Stimulated activated CD8-positive, alpha-beta memory T cell treated with anti-CD3 and anti-CD28 coated beads, Interleukin-15, amount 100 ng/mL, for 48 hours (primary cell): ENCODE results near the gene DDHD1.

ENCODE experiments used
- DNase-seq, 2 donors: peaks; one replicate each; pipeline ENCODE4 v3.0.0-alpha.2; 2020; ENCODE audit warnings: low read depth in 2 of 2

Gene DDHD1

DNA sequence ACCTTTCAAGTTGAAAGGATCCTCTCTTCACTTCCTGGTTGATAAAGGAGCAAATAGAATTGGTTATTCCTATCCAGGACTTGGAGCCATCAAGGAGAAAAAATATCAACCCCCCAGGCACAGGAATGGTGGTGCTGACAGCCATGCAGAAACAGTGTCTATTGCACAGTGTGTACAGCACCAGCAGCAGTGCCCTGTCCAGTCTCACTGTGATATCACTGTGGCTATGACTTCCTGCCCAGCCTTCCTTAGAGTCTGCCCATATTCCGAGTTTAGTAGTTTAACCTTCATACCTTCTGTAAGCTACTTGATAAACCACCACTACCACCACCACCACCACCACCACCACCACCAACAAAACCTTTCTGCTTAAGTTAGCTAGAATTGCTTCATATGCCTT lies 157.1 kb downstream of the DDHD1 start:
- no peak for DNase-seq

DNA sequence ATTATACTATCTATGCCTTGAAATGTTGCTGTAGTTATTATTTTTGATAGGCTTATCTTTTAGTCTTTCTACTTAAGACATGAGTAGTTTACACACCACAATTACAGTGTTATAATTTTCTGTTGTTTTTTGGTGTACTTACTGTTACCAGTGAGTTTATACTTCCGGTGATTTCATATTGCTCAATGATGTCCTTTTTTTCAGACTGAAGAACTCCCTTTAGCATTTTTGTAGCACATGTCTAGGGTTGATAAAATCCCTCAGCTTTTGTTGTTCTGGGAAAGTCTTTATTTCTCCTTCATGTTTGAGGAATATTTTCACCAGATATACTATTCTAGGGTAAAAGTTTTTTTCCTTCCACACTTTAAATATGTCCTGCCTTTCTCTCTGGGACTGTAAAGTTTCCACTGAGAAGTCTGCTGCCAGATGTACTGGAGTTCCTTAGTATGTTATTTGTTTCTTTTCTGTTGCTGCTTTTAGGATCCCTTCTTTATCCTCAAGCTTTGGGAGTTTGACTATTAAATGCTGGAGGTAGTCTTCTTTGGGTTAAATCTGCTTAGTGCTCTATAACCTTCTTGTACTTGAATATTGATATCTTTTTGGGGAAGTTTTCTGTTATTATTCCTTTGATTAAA lies 160.8 kb downstream of the DDHD1 start:
- no peak for DNase-seq

DNA sequence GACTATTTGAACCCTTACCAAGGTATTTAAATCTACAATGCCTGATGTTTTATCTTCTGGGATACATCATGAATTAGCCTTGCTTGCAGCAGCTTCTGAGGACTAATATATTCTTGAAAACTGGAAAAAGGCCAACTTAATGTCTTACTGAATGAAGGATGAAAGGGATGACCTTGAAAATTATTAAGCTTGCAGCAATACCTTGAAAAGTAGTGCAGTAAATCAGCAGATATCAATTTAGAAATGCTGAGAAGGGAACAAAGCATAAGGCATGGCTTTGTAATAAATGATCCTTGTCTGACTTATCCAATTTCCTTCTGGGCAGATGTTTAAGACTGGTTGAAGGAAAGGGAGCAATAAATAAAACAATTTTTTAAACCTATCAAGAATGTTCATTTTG lies 165.0 kb downstream of the DDHD1 start:
- DNase-seq: no peak

DNA sequence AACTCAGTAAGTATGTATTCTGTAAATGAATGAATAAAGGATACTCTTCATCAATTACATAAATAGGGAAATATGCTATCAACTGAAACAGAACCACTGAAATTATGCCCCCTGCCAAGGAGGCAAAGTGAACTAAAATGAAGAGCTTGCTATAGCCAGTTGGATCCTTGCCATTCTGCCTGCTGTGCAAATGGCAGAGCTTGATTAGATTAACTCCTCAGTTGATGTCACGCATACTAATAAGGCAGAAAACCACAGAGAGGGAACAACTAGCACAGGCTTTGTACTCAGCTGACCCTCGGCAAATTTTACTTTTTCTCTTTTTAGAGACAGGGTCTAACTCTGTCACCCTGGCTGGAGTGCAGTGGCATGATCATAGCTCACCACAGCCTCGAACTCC lies 165.6 kb downstream of the DDHD1 start:
- no peak for DNase-seq

DNA sequence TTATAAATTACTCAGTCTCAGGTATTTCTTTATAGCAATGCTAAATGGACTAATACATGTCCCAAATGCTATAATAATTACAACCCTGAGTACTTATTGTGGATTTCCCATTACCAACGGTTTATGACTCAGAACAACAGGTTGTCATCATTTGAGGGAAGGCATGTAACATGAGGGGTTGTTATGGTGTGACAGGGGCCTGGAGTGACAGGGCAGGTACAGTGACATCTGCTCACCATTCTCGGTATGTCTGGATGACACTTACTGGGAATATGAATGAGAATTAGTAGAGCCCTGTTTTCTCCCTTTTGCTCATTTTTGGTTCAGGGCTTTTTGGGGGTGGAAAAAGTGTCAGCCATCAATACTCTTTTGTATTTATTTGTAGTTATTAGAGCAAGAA lies 166.1 kb downstream of the DDHD1 start:
- no peak for DNase-seq
